ENCODE data around the gene ALG14.

DNA sequence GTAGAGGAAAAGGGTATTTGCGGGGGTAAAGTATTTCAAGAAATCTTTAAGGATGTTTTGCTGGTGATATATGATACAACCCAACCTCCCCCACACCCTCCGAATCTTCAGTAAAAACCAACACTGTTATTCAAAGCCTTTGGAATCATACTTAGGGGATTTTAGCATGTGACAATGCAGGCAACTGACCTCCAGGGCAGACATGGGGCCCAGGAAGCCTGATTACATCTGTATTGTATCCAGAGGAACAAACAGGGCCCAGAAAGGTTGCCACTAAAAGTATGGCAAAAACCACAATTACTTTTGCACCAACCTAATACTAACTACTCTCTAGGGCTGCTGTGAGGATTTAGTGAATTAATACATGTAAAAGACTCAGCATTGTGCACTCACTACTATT lies 102.0 kb downstream of the ALG14 start:
- no peak for TF ChIP-seq CTCF (IDR thresholded peaks at IDR 0.05; ENCODE audit: low read depth, low read length, poor library complexity, severe bottlenecking)
- TF ChIP-seq EZH2phosphoT487 (IDR thresholded peaks at IDR 0.05; ENCODE audit: borderline replicate concordance, low read length) = no peak

All from DOHH2 (cell line).